ENCODE measurements around the gene INPP5A.

Gene INPP5A

DNA sequence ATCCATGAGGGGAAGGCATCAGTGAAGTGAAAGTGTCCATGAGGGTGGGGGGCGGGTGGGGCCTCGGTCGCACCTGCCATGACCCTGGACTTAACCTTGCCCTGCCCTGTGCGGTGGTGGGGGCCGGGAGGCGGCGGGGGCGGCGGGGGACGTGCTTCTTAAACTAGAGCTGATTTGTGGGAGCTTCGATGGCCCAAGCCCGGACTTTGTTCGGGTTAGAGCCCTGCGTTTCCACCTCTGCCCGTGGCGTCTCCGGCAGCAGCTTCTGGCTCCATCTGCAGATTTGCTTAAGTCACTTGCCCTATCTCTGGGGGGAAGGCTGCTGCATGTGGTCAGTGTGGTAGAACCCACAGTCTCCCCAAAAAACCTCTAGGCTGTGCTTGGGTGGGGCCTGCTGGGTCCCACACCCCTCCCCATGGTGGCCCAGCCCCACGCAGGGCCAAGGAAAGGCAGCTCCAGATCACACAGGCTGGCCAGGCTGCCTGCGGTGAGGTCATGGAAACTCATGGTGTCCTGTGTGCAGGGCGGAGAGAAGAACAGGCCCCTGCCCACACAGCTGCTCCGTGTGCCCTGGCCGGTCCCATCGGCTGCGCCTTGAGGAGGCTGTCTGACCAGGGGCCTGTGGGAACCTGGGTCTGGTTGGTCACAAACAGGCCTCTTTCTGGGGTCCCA, 93.2 kb downstream of the INPP5A start:
- TF ChIP-seq, protein P1, sequence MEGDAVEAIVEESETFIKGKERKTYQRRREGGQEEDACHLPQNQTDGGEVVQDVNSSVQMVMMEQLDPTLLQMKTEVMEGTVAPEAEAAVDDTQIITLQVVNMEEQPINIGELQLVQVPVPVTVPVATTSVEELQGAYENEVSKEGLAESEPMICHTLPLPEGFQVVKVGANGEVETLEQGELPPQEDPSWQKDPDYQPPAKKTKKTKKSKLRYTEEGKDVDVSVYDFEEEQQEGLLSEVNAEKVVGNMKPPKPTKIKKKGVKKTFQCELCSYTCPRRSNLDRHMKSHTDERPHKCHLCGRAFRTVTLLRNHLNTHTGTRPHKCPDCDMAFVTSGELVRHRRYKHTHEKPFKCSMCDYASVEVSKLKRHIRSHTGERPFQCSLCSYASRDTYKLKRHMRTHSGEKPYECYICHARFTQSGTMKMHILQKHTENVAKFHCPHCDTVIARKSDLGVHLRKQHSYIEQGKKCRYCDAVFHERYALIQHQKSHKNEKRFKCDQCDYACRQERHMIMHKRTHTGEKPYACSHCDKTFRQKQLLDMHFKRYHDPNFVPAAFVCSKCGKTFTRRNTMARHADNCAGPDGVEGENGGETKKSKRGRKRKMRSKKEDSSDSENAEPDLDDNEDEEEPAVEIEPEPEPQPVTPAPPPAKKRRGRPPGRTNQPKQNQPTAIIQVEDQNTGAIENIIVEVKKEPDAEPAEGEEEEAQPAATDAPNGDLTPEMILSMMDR (IDR thresholded peaks at IDR 0.05; ENCODE audit: low read length, missing control alignments) = no peak
- no peak overlapping the region for H3K4me3 ChIP-seq (replicated peaks; ENCODE audit: low read depth, low read length)
- peak; percentile 21 for DNase-seq (ENCODE audit: low read depth)

- DNase-seq (ENCODE audit: low read depth) = peak; percentile 64
- TF ChIP-seq, protein P1 (IDR thresholded peaks at IDR 0.05; ENCODE audit: low read length, missing control alignments) = no peak
- no peak overlapping the region for H3K4me3 ChIP-seq (replicated peaks; ENCODE audit: low read depth, low read length)
Measured at GRCh38 chr10:132631338-132631735, 93.8 kb downstream of the INPP5A start.

DNA sequence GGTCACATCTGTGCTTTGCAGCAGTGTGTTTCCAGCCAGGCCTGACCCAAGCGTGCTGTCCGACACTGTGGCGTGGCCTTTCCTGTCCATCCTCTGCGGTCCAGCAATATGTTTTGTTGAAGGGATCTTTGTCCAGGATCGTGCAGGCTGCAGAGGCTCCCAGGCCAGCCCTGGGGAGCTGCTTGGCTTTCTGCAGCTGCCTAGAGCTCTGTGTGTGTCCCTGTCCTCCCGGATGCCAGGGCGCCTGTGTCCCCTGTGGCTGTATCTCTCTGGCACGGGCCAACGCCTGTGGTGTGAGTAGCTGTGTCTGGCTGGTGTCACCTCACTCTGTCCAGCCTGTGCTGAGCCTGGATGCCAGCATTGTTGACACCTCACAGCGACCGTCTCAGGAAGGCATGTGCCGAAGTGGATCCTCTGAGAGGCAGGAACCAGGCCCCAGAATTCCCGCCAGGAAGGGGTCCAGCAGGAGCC, 94.5 kb downstream of the INPP5A start:
- no peak for DNase-seq (ENCODE audit: low read depth)
- no peak overlapping the region for H3K4me3 ChIP-seq (replicated peaks; ENCODE audit: low read depth, low read length)
- TF ChIP-seq, protein P1 (IDR thresholded peaks at IDR 0.05; ENCODE audit: low read length, missing control alignments) = no peak

- TF ChIP-seq, protein P1 (IDR thresholded peaks at IDR 0.05; ENCODE audit: low read length, missing control alignments) = no peak
- H3K4me3 ChIP-seq (replicated peaks; ENCODE audit: low read depth, low read length) = no peak overlapping the region
- DNase-seq (ENCODE audit: low read depth) = peak; percentile 20
Measured at GRCh38 chr10:132632851-132633684, 95.5 kb downstream of the INPP5A start.

GRCh38 chr10:132634241-132634946, 96.8 kb downstream of the INPP5A start:
- no peak for DNase-seq (ENCODE audit: low read depth)
- TF ChIP-seq, protein P1 (IDR thresholded peaks at IDR 0.05; ENCODE audit: low read length, missing control alignments) = no peak
- H3K4me3 ChIP-seq (replicated peaks; ENCODE audit: low read depth, low read length) = no peak overlapping the region

GRCh38 chr10:132634947-132635271, 97.3 kb downstream of the INPP5A start:
- DNase-seq (ENCODE audit: low read depth) = no peak
- TF ChIP-seq, protein P1 (IDR thresholded peaks at IDR 0.05; ENCODE audit: low read length, missing control alignments) = no peak
- H3K4me3 ChIP-seq (replicated peaks; ENCODE audit: low read depth, low read length) = no peak overlapping the region
